Lung (tissue), 12 donors: Measurements from ENCODE around the gene ATP11A. TPM values are rescaled to one million over a fixed set of nuclear protein-coding genes. Genes with fewer than 3 reads are reported as not detected.

Experiments used
- ATAC-seq: fragments of 200-7000 bp; cut with Tn5 transposase; one replicate; pipeline ENCODE4 v1.9.1; 2020; ENCODE audit warnings: moderate number of reproducible peaks; ENCODE audit not compliant: insufficient read depth, low FRiP score
- DNase-seq, 3 donors: peaks; one replicate each; pipeline ENCODE4 v3.0.0-alpha.2; 2013 to 2017
- H3K27ac ChIP-seq, 2 donors: one replicate each; pipeline ENCODE4 v1.5.1; 2013; ENCODE audit warnings: mild to moderate bottlenecking in 2 of 2, moderate library complexity in 2 of 2, control low read depth in 1 of 2, inconsistent platforms in 1 of 2, low read depth in 1 of 2, low read length in 1 of 2
- H3K27me3 ChIP-seq, 3 donors: one replicate each; pipeline ENCODE4 v1.5.1; 2013; ENCODE audit warnings: low read length in 2 of 3; ENCODE audit not compliant: control insufficient read depth in 3 of 3, insufficient read depth in 3 of 3
- H3K36me3 ChIP-seq, 4 donors: one replicate each; pipeline ENCODE4 v1.5.1; 2013; ENCODE audit warnings: low read length in 4 of 4, mild to moderate bottlenecking in 1 of 4, moderate library complexity in 1 of 4; ENCODE audit not compliant: control insufficient read depth in 4 of 4, insufficient read depth in 4 of 4
- H3K4me1 ChIP-seq, 5 donors: one replicate each; pipeline ENCODE4 v1.5.1; 2013; ENCODE audit warnings: low read length in 5 of 5, mild to moderate bottlenecking in 2 of 5, moderate library complexity in 1 of 5; ENCODE audit not compliant: control insufficient read depth in 5 of 5, insufficient read depth in 5 of 5
- H3K4me3 ChIP-seq: one replicate; pipeline ENCODE4 v1.5.1; 2013; ENCODE audit warnings: mild to moderate bottlenecking, control low read depth, moderate library complexity
- H3K9ac ChIP-seq, 2 donors: one replicate each; pipeline ENCODE4 v1.5.1; 2013; ENCODE audit warnings: low read length in 2 of 2, control low read depth in 1 of 2; ENCODE audit not compliant: insufficient read depth in 1 of 2
- H3K9me3 ChIP-seq, 4 donors: one replicate each; pipeline ENCODE4 v1.5.1; 2013; ENCODE audit warnings: low read length in 3 of 4, mild to moderate bottlenecking in 1 of 4, moderate library complexity in 1 of 4; ENCODE audit not compliant: control insufficient read depth in 4 of 4, insufficient read depth in 3 of 4
- WGBS, 2 donors: extraction: QIAGEN DNeasy Blood & Tissue Kit; methylation state at CpG; one replicate each; pipeline ENCODE4 v1.1.7; 2013; 5-methylcytosine and 5-hydroxymethylcytosine counted together
- polyA plus RNA-seq, 2 donors: library from polyadenylated mRNA; stranded (reverse); fragments of 200-250 nt; gene quantifications; one replicate each; pipeline ENCODE4 v1.2.1, GENCODE V29; 2013
- total RNA-seq, 2 donors: library from RNA; depleted of rRNA in 1 of 2; stranded (reverse); fragments of >200 nt in 1 of 2; gene quantifications; one replicate each; pipeline ENCODE4 v1.2.1, GENCODE V29; 2014 to 2021
- TF ChIP-seq, protein P1 (sequence below): IDR thresholded peaks from 2 replicates; pipeline ENCODE4 v1.5.1; 2012; ENCODE audit warnings: mild to moderate bottlenecking; ENCODE audit errors: control extremely low read depth, extremely low read depth
- donor health status: control.
- donor health status: control.
- donor health status: Bipolar disorder and iron deficiency.
- donor health status: healthy.
- donor health status: DM: yes; HTN: yes; CAD: no.

ATP11A gene
- total and polyA plus RNA-seq, 4 donors = 46.3 to 317 (median 162) TPM

DNA sequence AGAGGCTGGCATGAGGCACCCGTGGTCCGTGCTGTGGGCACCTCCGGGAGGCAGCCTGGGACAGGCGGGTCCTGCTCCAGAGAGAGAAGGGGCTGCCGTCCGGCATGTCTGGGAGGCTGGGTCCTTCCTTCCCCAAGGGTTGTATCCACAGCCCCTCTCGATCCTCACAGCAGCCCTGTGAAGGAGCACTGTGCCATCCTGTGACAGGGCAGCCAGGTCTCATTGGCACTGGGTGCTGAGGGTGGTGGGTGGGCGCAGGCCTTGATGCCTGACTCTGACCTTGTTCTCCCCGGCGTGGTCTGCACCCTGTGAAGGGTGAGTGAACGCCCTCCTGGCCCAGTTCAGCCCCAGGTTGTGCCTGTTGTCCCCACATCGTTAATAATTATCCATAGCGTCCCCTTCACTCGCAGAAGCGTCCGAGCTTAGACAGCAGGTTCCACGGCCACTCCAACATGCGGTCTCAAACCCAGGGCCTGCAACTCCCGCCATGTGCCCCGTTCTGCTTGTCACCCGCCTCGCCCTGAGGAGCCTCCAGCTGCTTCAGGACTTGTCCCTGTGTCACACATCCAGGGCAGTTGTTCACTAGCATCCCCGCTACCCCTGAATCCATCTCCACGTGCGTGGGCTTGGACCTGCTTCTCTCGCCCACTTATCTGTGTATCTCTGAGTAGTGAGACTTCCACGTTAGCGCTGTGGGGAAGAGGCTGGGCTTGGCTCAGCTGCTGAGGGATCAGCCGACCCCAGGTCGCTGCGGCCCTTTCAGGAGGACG lies 10.6 kb downstream of the ATP11A start:
- Histone ChIP-seq H3K9me3 (no peaks in the 10 kb centered on the region), H3K27me3 (no peaks in the 10 kb centered on the region), H3K4me3 (no peak overlapping the region), H3K27ac (peak overlapping the region; percentile 24 to 34), H3K4me1 (peaks cover 0 to 23% (median 10%) of the 10 kb centered on the region in 5 donors), H3K9ac (no peak overlapping the region), H3K36me3 (peaks cover 0 to 7% (median 0%) of the 10 kb centered on the region in 4 donors)
- ATAC-seq (no peak), DNase-seq (peak in 1 of 3 donors; percentile 19)
- TF ChIP-seq, protein P1, sequence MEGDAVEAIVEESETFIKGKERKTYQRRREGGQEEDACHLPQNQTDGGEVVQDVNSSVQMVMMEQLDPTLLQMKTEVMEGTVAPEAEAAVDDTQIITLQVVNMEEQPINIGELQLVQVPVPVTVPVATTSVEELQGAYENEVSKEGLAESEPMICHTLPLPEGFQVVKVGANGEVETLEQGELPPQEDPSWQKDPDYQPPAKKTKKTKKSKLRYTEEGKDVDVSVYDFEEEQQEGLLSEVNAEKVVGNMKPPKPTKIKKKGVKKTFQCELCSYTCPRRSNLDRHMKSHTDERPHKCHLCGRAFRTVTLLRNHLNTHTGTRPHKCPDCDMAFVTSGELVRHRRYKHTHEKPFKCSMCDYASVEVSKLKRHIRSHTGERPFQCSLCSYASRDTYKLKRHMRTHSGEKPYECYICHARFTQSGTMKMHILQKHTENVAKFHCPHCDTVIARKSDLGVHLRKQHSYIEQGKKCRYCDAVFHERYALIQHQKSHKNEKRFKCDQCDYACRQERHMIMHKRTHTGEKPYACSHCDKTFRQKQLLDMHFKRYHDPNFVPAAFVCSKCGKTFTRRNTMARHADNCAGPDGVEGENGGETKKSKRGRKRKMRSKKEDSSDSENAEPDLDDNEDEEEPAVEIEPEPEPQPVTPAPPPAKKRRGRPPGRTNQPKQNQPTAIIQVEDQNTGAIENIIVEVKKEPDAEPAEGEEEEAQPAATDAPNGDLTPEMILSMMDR = no peak
- WGBS, 2 donors = 82 to 87% methylated on average over 32 of the region's 32 CpGs

DNA sequence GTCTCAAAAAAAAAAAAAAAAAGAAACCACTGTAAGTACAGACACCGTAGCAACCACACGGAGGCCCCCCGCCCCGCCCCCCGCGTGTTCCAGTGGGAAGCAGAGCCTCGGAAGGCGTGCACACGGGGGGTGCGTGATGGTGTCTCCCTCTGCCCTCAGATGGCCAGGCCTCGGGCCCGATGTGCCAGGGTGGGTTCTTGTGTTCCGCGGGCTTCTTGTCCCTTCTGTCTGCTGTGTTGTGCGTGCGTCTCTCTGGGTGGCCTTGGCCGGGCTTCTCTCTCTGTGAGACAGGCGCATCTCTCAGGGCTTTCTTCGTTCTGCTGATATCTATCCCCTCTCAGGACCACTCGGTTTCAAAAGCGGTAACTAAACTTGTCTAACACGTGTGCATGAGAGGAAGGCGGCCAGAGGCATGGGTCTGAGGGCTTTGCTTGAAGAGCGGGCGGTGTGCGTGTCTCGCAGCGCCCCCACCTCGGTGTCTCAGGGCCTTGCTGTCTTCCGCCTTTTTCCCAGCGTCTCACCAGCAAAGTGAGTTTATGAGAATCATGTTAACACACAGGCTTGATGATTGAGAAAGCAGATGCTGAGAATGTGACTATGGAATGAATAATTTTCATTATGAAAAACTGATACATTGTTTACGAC lies 12.6 kb downstream of the ATP11A start:
- Histone ChIP-seq H3K4me1 (peaks cover 0 to 23% (median 10%) of the 10 kb centered on the region in 5 donors), H3K4me3 (no peak overlapping the region), H3K9ac (no peak overlapping the region), H3K27ac (peak overlapping the region in 1 of 2 donors; percentile 21), H3K36me3 (peaks cover 0 to 2% (median 0%) of the 10 kb centered on the region in 4 donors), H3K27me3 (no peaks in the 10 kb centered on the region), H3K9me3 (no peaks in the 10 kb centered on the region)
- WGBS, 2 donors = 79 to 83% methylated on average over 32 of the region's 32 CpGs
- ATAC-seq (no peak), DNase-seq (peak in 1 of 3 donors; percentile 14)
- TF ChIP-seq, protein P1 = no peak

DNA sequence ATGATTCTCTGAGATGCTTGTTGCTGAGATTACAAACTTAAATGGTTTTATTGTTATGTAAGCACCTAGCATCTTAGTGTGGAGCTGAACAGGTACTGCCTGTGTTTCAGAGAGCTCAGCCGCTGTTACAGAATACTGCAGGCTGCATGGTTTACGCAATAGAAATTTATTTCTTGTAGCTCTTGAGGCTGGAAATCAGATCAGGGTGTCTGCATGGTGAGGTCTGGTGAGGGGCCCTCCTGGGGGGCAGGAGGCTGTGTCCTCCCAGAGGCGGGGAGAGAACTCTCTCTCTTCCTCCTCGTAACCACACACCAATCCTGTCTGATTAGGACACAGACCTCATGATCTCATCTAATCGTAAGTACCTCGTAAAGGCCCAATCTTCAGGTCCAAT lies 13.1 kb downstream of the ATP11A start:
- H3K27me3 ChIP-seq = no peaks in the 10 kb centered on the region
- peaks cover 0 to 2% (median 0%) of the 10 kb centered on the region in 4 donors for H3K36me3 ChIP-seq
- no peak overlapping the region for H3K27ac ChIP-seq
- ATAC-seq = no peak
- TF ChIP-seq, protein P1 = no peak
- no peaks in the 10 kb centered on the region for H3K9me3 ChIP-seq
- no peak overlapping the region for H3K4me3 ChIP-seq
- 30 to 61% methylated on average over 6 of the region's 6 CpGs for WGBS, 2 donors
- H3K9ac ChIP-seq = no peak overlapping the region
- peak in 1 of 3 donors; percentile 14 for DNase-seq
- peaks cover 0 to 23% (median 10%) of the 10 kb centered on the region in 5 donors for H3K4me1 ChIP-seq
